22Rv1 (cell line): ENCODE data around the gene TENT5D.
"Not testable (repeated sequence)": the region's sequence is repeated elsewhere in the genome, so short reads cannot be mapped to it uniquely, and the experiment has no call there.

ENCODE experiments used
- H3K27ac ChIP-seq: fragments of 450-650 bp; 2 replicates; pipeline ENCODE4 v1.5.1; 2017
- CTCF ChIP-seq: fragments of 450-650 bp; IDR thresholded peaks from 2 replicates; pipeline ENCODE4 v1.5.1; 2017; ENCODE audit warnings: mild to moderate bottlenecking
- ZFX ChIP-seq: fragments of 450-650 bp; IDR thresholded peaks from 2 replicates; pipeline ENCODE4 v1.6.1; 2017; ENCODE audit warnings: antibody characterized with exemption, borderline replicate concordance

The TENT5D gene

GRCh38 chrX:80432441-80432840 lies 12.2 kb downstream of the TENT5D start:
- TF ChIP-seq ZFX (no peak), CTCF (no peak)
- H3K27ac ChIP-seq: no peak overlapping the region

GRCh38 chrX:80432863-80433262 lies 12.6 kb downstream of the TENT5D start:
- no peak overlapping the region for H3K27ac ChIP-seq
- TF ChIP-seq CTCF (no peak), ZFX (no peak)

GRCh38 chrX:80468166-80468565 lies 47.9 kb downstream of the TENT5D start:
- H3K27ac ChIP-seq: not testable (repeated sequence)

- no peak overlapping the region for H3K27ac ChIP-seq
- no peak for TF ChIP-seq CTCF
- TF ChIP-seq ZFX: no peak
Observed at GRCh38 chrX:80471582-80471981, 51.3 kb downstream of the TENT5D start.

- H3K27ac ChIP-seq: no peak overlapping the region
- TF ChIP-seq ZFX (no peak), CTCF (no peak)
Observed at GRCh38 chrX:80485543-80485942, 65.3 kb downstream of the TENT5D start.

GRCh38 chrX:80486299-80486698 lies 66.1 kb downstream of the TENT5D start:
- TF ChIP-seq CTCF (no peak), ZFX (no peak)
- H3K27ac ChIP-seq: no peak overlapping the region

GRCh38 chrX:80489166-80489565 lies 68.9 kb downstream of the TENT5D start:
- TF ChIP-seq ZFX: no peak
- TF ChIP-seq CTCF: no peak

More at GRCh38 chrX:80489166-80489565, 68.9 kb downstream of the TENT5D start:
- H3K27ac ChIP-seq: no peak overlapping the region
